Bronchial epithelial cell (primary cell): ENCODE measurements around the gene ZNF502. TPM values are rescaled to one million over a fixed set of nuclear protein-coding genes. Genes with fewer than 3 reads are reported as not detected.

Experiments used
- DNase-seq: peaks from one replicate; pipeline ENCODE4 v3.0.0-alpha.2; 2010; ENCODE audit warnings: low read depth
- FAIRE-seq: peaks from 2 replicates; lab custom pipeline; 2011; peaks lifted over from hg19 to GRCh38; lab: Jason Lieb, UNC
- H3K27me3 ChIP-seq: 2 replicates; pipeline ENCODE4 v1.5.1; 2011; ENCODE audit warnings: low read length; ENCODE audit not compliant: control insufficient read depth, insufficient read depth
- H3K36me3 ChIP-seq: 2 replicates; pipeline ENCODE4 v1.5.1; 2011; ENCODE audit warnings: low read length; ENCODE audit not compliant: control insufficient read depth, insufficient read depth
- H3K4me3 ChIP-seq: 2 replicates; pipeline ENCODE4 v1.5.1; 2011; ENCODE audit warnings: mild to moderate bottlenecking, low read depth, low read length, control low read depth
- total RNA-seq: library from RNA; depleted of rRNA; stranded (reverse); fragments of >200 nt; gene quantifications from 2 replicates; pipeline ENCODE4 v1.2.1, GENCODE V29; 2014
- TF ChIP-seq, protein P1 (sequence below): IDR thresholded peaks from 2 replicates; pipeline ENCODE4 v1.5.1; 2011; ENCODE audit warnings: mild to moderate bottlenecking, moderate library complexity, low read length, control low read depth, inconsistent platforms; ENCODE audit not compliant: insufficient read depth, severe bottlenecking

Gene ZNF502
- total RNA-seq, 1 donor from 2014 or later, result 5.8 TPM

DNA sequence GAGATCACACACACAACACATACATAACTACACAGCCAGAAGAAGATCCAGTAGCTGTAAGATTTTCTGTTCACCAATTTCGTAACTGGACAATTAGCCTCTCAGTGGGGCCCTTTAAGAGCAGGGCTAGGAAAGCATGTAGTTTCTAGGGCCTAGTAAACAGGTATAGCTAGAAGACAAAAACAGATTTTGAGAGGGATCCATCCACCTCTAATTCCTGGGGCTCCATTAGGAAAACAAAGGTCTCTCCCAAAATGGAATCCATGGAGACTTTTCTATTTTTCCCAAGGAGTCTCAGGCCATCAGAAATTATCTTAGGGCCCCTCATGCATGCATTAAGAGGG, 59.6 kb downstream of the ZNF502 start:
- DNase-seq (no peak), FAIRE-seq (no peak)
- no peaks in the 10 kb centered on the region for H3K36me3 ChIP-seq
- TF ChIP-seq, protein P1, sequence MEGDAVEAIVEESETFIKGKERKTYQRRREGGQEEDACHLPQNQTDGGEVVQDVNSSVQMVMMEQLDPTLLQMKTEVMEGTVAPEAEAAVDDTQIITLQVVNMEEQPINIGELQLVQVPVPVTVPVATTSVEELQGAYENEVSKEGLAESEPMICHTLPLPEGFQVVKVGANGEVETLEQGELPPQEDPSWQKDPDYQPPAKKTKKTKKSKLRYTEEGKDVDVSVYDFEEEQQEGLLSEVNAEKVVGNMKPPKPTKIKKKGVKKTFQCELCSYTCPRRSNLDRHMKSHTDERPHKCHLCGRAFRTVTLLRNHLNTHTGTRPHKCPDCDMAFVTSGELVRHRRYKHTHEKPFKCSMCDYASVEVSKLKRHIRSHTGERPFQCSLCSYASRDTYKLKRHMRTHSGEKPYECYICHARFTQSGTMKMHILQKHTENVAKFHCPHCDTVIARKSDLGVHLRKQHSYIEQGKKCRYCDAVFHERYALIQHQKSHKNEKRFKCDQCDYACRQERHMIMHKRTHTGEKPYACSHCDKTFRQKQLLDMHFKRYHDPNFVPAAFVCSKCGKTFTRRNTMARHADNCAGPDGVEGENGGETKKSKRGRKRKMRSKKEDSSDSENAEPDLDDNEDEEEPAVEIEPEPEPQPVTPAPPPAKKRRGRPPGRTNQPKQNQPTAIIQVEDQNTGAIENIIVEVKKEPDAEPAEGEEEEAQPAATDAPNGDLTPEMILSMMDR, result no peak
- H3K4me3 ChIP-seq, result no peak overlapping the region
- no peaks in the 10 kb centered on the region for H3K27me3 ChIP-seq

Other genes with a start within 250 kb of the ZNF502 start
- gene ZNF445, start 235.0 kb upstream of the ZNF502 start, total RNA-seq, result 4.2 and 5.8 TPM in 2 replicates
- 2.2 and 2.9 TPM in 2 replicates for gene ZKSCAN7, start 157.5 kb upstream of the ZNF502 start, total RNA-seq
- gene ZNF660, start 127.7 kb upstream of the ZNF502 start, total RNA-seq, result under 0.01 and 0.26 TPM in 2 replicates
- 16.3 and 17.6 TPM in 2 replicates for gene ZNF197, start 87.6 kb upstream of the ZNF502 start, total RNA-seq
- 14.0 and 14.5 TPM in 2 replicates for gene ZNF35, start 63.9 kb upstream of the ZNF502 start, total RNA-seq
- 5.5 and 6.8 TPM in 2 replicates for gene ZNF501, start 17.0 kb downstream of the ZNF502 start, total RNA-seq
- 11.0 and 11.3 TPM in 2 replicates for gene KIAA1143, start 49.0 kb downstream of the ZNF502 start, total RNA-seq
- gene KIF15, start 49.1 kb downstream of the ZNF502 start, total RNA-seq, result 0.53 and 0.64 TPM in 2 replicates
- gene TMEM42, start 149.3 kb downstream of the ZNF502 start, total RNA-seq, result 17.1 and 25.7 TPM in 2 replicates
- under 0.01 TPM in 2 replicates for gene TGM4, start 161.9 kb downstream of the ZNF502 start, total RNA-seq